ENCODE measurements around the gene RPL29.

The RPL29 gene

GRCh38 chr3:51999846-52000245 is 4.2 kb upstream of the RPL29 start:
- TF ChIP-seq CEBPB (IDR thresholded peaks at IDR 0.05) (no peak), FOXM1 (IDR thresholded peaks at IDR 0.05; ENCODE audit: borderline replicate concordance, low read depth) (no peak), EGR1 (IDR thresholded peaks at IDR 0.05) (no peak), EP300 (IDR thresholded peaks at IDR 0.05; ENCODE audit: borderline replicate concordance) (no peak), YY1 (IDR thresholded peaks at IDR 0.05; ENCODE audit: low read depth) (no peak), CREB1 (IDR thresholded peaks at IDR 0.05; ENCODE audit: low read depth) (no peak), TAF1 (IDR thresholded peaks at IDR 0.05; ENCODE audit: low read depth) (no peak), RAD21 (IDR thresholded peaks at IDR 0.05; ENCODE audit: low read depth) (no peak), NFIC (IDR thresholded peaks at IDR 0.05) (no peak), ZBTB7A (IDR thresholded peaks at IDR 0.05; ENCODE audit: low read depth) (no peak)
- TF ChIP-seq, protein P1, sequence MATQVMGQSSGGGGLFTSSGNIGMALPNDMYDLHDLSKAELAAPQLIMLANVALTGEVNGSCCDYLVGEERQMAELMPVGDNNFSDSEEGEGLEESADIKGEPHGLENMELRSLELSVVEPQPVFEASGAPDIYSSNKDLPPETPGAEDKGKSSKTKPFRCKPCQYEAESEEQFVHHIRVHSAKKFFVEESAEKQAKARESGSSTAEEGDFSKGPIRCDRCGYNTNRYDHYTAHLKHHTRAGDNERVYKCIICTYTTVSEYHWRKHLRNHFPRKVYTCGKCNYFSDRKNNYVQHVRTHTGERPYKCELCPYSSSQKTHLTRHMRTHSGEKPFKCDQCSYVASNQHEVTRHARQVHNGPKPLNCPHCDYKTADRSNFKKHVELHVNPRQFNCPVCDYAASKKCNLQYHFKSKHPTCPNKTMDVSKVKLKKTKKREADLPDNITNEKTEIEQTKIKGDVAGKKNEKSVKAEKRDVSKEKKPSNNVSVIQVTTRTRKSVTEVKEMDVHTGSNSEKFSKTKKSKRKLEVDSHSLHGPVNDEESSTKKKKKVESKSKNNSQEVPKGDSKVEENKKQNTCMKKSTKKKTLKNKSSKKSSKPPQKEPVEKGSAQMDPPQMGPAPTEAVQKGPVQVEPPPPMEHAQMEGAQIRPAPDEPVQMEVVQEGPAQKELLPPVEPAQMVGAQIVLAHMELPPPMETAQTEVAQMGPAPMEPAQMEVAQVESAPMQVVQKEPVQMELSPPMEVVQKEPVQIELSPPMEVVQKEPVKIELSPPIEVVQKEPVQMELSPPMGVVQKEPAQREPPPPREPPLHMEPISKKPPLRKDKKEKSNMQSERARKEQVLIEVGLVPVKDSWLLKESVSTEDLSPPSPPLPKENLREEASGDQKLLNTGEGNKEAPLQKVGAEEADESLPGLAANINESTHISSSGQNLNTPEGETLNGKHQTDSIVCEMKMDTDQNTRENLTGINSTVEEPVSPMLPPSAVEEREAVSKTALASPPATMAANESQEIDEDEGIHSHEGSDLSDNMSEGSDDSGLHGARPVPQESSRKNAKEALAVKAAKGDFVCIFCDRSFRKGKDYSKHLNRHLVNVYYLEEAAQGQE (IDR thresholded peaks at IDR 0.05; ENCODE audit: low read depth): no peak

DNA sequence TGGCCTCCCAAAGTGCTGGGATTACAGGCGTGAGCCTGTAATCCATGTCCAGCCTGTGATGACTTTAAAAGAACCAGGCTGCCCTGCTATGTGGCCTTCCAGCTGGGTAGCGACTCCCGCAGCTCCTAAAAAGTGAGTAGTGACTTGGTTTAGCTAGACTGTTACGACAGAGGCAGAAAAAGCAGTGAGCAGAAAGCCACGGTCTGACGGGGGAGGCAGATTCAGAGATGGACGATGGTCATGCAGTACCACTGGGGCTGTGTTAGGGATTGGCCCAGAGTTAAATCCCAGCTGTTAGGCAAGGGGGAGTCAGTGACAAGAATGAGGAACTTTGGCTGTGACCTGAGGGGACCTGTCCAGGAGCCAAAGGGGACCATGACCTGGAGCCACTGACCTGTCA is 3.1 kb upstream of the RPL29 start:
- TF ChIP-seq, protein P2, sequence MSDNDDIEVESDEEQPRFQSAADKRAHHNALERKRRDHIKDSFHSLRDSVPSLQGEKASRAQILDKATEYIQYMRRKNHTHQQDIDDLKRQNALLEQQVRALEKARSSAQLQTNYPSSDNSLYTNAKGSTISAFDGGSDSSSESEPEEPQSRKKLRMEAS (IDR thresholded peaks at IDR 0.05): no peak
- no peak for TF ChIP-seq TCF12 (IDR thresholded peaks at IDR 0.05; ENCODE audit: low read depth)
- TF ChIP-seq FOXM1 (IDR thresholded peaks at IDR 0.05; ENCODE audit: borderline replicate concordance, low read depth): no peak
- TF ChIP-seq CEBPB (IDR thresholded peaks at IDR 0.05): no peak
- no peak for TF ChIP-seq TEAD4 (IDR thresholded peaks at IDR 0.05)
- TF ChIP-seq CREB1 (IDR thresholded peaks at IDR 0.05; ENCODE audit: low read depth): no peak
- no peak for TF ChIP-seq USF1 (IDR thresholded peaks at IDR 0.05)

- no peak for TF ChIP-seq FOXM1 (IDR thresholded peaks at IDR 0.05; ENCODE audit: borderline replicate concordance, low read depth)
- TF ChIP-seq USF1 (IDR thresholded peaks at IDR 0.05): no peak
- no peak for TF ChIP-seq EGR1 (IDR thresholded peaks at IDR 0.05)
- TF ChIP-seq, protein P1 (IDR thresholded peaks at IDR 0.05; ENCODE audit: low read depth): no peak
- no peak for TF ChIP-seq ZBTB7A (IDR thresholded peaks at IDR 0.05; ENCODE audit: low read depth)
- TF ChIP-seq EP300 (IDR thresholded peaks at IDR 0.05; ENCODE audit: borderline replicate concordance): no peak
- TF ChIP-seq YY1 (IDR thresholded peaks at IDR 0.05; ENCODE audit: low read depth): no peak
- peak; percentile 36; the same call in 1 of the 2 replicates for TF ChIP-seq NFIC (IDR thresholded peaks at IDR 0.05)
- TF ChIP-seq TCF12 (IDR thresholded peaks at IDR 0.05; ENCODE audit: low read depth): no peak
- TF ChIP-seq TEAD4 (IDR thresholded peaks at IDR 0.05): peak; percentile 82
- TF ChIP-seq CREB1 (IDR thresholded peaks at IDR 0.05; ENCODE audit: low read depth): no peak
- no peak for TF ChIP-seq CEBPB (IDR thresholded peaks at IDR 0.05)
Measured at GRCh38 chr3:51997935-51998596, 2.4 kb upstream of the RPL29 start.

- no peak for TF ChIP-seq RAD21 (IDR thresholded peaks at IDR 0.05; ENCODE audit: low read depth)
- TF ChIP-seq, protein P1 (IDR thresholded peaks at IDR 0.05; ENCODE audit: low read depth): no peak
- TF ChIP-seq EP300 (IDR thresholded peaks at IDR 0.05; ENCODE audit: borderline replicate concordance): no peak
- no peak for TF ChIP-seq YY1 (IDR thresholded peaks at IDR 0.05; ENCODE audit: low read depth)
- TF ChIP-seq TAF1 (IDR thresholded peaks at IDR 0.05; ENCODE audit: low read depth): no peak
- TF ChIP-seq FOXM1 (IDR thresholded peaks at IDR 0.05; ENCODE audit: borderline replicate concordance, low read depth): no peak
- no peak for TF ChIP-seq CEBPB (IDR thresholded peaks at IDR 0.05)
- no peak for TF ChIP-seq TCF12 (IDR thresholded peaks at IDR 0.05; ENCODE audit: low read depth)
- no peak for TF ChIP-seq TEAD4 (IDR thresholded peaks at IDR 0.05)
- TF ChIP-seq CREB1 (IDR thresholded peaks at IDR 0.05; ENCODE audit: low read depth): no peak
- TF ChIP-seq NFIC (IDR thresholded peaks at IDR 0.05): no peak
- TF ChIP-seq, protein P2 (IDR thresholded peaks at IDR 0.05): no peak
- no peak for TF ChIP-seq EGR1 (IDR thresholded peaks at IDR 0.05)
- no peak for TF ChIP-seq USF1 (IDR thresholded peaks at IDR 0.05)
- TF ChIP-seq ZBTB7A (IDR thresholded peaks at IDR 0.05; ENCODE audit: low read depth): no peak
Measured at GRCh38 chr3:51997172-51997571, 1.5 kb upstream of the RPL29 start.
